ENCODE measurements around the gene APOA4.

The APOA4 gene

GRCh38 chr11:116823031-116823843 is at the start of gene APOA4:
TSS of gene APOA4 (minus strand) at chr11:116823304. CDS start at chr11:116823191, 113 bp downstream.
- no peak for DNase-seq

DNA sequence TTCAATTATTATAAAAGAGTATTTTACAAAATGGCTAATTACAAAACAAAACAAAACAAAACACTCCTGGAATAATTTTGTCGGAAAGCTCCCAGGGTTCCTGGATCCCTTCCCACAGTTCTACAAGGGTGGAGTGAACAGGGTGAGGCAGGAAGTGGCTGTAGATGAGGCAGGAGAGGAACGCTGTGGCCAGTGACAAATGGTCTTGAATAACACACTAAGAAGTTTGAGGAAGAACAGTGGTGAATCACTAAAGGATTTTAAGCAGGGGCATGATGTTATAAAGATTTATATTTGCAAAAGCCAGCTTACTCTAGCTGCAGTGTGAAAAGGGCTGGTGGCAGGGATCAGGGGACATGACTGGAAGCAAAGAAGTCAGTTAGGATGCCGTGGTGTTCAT is 48.1 kb upstream of the APOA4 start:
- no peak for DNase-seq

GRCh38 chr11:116870054-116870453 is 47.0 kb upstream of the APOA4 start:
- no peak for DNase-seq

DNA sequence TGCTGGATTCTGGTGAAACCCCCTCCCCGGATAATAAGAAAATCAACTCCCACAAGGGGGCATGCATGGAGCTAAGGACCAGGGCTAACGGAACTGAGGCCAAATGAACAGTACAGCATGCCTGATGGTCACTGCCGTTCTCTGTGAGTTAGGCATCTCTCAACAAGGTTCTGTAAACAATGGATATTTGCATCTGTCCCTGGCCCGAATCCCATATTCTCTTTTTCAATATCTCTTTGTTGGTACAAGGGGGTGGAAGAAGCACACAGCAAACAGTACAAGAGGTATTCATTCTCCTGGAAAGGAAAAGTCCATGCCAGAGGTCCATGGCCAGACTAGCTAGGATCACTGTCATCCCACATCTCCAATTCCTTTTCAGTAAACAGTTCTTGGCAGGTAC is 46.5 kb upstream of the APOA4 start:
- no peak for DNase-seq

DNA sequence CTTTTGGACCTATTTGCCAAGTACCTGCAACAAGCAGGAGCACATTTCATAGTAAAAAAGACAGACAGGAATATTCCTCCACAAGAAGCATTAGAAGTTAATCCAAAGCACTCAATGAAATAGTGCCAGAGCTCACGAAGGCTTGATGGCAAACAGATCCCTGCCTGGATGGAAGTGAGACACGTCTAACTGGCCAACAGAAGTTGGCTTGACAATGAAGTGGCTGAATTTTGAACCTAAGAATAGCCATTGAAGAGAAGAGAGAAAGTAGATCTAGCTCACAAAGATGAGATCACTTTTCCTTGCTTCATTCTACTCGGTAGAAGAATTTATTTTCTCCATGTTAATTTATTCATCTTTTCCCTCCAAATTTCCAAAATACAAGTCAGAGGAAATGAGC is 45.0 kb upstream of the APOA4 start:
- no peak for DNase-seq

DNA sequence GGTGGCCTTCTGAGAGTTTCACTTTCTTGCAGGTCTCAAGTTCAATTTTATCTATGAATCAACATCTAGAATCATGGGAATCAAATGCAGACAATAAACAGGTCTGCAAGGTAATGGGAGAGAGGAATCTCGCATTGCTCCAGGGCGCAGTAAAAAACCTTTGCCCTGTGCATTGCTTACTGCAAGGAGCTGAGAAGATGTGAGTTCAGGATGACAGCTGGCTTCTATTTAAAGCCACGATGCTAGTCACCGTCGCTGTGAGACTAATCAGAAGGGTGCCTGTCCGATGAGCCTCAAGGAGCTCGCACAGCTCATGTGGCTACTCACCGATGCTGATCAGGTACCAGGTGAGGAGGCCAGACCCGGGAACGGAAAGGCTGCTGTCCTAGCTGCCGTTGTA is 44.5 kb upstream of the APOA4 start:
- DNase-seq: no peak

DNA sequence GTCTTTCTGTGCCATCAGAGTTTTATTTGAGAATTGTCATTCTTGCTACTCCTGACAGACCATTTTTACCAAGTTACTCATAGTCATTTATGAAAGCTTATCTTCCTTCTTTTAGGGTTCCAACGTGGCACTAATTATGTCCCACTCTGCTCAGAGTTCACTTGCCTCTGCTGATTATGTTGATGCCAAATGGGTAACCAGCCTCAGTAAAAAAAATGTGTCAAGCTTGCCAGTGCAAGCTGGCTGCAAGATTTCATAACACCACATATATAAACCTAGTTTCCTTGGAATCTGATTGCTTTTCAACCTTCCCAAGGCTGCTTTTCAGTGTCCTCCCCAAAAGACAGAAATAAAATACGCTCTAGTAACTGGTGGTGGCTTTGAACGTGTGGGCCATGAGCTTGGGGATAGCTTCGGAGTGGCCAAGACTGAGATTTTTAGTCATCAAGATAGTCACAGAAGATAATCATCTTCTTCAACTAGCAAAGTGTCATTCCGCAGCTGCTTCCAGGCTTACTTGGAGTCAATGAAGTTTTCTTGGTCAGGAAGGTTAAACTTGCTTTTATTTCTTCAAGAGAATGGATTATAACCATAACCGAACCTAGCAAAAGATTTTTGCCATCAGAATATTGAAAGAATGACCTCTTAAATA is 43.8 kb upstream of the APOA4 start:
- no peak for DNase-seq

DNA sequence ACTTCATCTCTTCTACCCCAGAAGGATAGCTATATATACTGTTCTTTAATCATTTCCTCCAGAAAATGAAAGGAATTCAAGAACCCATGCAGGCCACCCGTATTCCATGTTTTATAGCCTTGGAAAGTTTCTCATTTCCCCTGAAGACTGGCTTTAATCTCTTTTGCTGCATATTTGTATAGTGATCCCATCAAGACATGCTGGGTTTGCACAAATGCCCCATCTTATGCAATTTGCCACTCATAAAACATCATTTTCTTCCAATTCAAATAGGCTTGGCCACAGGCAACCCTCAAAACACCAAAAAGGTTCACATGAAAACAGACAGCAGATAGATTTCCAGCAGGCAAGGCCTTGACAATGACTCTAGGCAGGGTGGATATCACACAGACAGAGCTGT is 42.6 kb upstream of the APOA4 start:
- no peak for DNase-seq

DNA sequence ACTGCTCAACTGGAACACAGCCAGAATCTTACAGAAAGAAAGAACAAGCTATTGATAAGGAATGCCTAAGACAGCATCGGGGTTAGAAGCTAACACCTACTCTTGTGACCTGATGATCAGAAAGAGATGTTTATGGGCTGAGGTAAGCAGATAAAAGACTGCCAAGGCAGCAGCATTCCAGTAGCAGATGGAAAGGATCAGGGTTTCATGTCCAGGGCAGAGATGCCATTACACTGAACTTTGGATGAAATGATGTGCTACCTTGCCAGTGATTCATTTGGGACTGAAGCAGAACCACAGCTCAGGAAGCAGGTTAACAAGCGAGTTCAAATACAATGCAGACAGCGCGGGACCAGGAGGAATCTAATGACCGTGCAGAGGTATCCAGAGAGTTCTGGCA is 41.4 kb upstream of the APOA4 start:
- DNase-seq: no peak

DNA sequence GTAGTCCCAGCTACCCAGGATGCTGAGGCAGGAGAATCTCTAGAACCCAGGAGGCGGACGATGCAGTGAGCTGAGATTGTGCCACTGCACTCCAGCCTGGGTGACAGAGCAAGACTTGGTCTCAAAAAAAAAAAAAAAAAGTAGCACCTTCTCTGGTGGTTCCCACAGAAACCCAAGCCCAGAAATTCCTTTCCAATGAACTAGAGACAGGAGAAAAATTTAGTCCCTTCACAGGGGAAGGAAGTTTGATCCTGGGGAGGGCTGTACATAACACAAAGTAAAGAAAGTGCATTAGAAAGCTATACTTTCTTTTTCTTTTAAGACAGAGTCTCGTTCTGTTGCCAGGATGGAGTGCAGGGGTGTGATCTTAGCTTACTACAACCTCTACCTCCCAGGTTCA is 39.8 kb upstream of the APOA4 start:
- DNase-seq: no peak

GRCh38 chr11:116862185-116862584 is 39.1 kb upstream of the APOA4 start:
- DNase-seq: no peak

DNA sequence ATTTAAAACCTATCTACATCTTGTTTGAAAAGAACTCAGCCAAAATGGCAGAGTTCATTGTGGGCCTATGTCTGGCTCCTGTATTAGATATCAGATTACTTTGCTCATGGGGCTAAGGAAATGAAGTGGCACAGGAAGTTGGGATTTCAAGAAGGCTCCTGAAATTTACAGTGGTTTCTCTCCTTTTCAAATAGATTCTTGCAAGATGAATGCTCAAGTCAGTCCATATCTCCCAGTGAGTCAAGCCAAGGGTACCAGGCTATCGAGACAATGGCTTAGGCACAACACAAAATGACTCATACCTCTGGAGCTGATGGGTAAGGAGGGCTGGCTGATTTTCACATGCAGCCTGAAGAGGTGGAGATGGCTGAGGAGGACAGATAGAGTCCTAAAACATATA is 38.4 kb upstream of the APOA4 start:
- DNase-seq: no peak

DNA sequence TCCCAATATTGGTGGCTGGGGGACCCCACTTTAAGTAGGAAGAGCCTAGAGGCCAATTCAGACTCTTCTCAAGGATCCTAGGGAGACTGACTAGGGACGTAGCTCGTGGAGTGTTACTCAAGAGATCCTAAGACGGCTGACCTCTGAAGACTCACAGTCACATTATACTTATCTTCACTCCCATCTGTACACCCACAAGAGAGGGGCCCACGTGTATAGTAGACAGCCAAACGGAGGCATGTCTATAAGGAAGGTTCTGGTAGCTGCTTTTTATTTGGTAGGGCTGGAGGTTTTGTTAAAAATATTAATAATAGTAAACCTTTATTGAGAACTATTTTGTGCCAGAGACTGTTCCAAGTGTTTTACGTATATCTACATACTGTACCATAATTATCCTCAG is 37.2 kb upstream of the APOA4 start:
- DNase-seq: no peak

GRCh38 chr11:116859175-116859574 is 36.1 kb upstream of the APOA4 start:
- DNase-seq: no peak

DNA sequence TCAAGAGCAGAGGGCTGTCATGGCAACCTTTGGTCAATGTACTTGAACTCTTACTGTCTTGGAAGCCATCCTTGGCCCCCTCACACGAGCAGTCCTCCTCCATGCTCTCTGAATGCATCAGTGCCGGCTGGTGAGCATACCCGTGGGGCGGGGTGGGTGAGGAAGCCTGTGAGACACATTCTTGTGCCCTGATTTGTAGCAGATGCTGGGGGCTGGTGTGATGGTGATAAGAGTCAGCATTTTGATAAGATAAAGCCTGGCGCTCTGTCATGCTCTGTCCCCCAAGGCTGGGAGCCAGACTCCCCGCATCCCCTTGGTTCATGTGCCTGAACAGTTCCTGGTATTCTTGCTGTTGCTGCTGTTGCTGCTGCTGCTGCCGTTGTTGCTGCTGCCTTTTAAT is 34.8 kb upstream of the APOA4 start:
- no peak for DNase-seq

DNA sequence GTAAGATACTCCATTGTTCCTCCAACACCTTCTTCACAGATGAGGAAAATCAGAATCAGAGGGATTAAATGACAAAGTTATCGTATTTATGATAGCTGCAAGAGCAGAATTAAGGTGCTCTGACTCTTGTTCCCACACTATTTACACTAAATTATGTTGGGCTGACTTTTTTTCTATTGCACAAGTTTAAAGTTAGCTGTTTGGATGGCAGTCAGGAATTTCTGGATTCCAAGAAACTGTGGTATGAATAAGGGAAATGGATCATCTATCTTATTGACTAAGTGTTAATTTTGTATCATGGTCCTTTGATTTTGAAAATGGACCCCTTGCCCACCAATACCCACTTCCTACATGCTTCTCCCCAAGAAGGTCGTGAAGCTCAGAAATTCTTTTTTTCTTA is 34.2 kb upstream of the APOA4 start:
- no peak for DNase-seq

GRCh38 chr11:116856423-116856822 is 33.3 kb upstream of the APOA4 start:
- no peak for DNase-seq

- DNase-seq: no peak
These were observed 32.3 kb upstream of the APOA4 start for GRCh38 chr11:116855413-116855812.

- DNase-seq: peak; percentile 67
These were observed 30.5 kb upstream of the APOA4 start for GRCh38 chr11:116853461-116854073.

- DNase-seq: no peak
These were observed 29.3 kb upstream of the APOA4 start for GRCh38 chr11:116852261-116853031.

- peak; percentile 67 for DNase-seq
These were observed 28.5 kb upstream of the APOA4 start for GRCh38 chr11:116851626-116852025.

- no peak for DNase-seq
These were observed 26.4 kb upstream of the APOA4 start for GRCh38 chr11:116849486-116849885.

GRCh38 chr11:116849060-116849459 is 26.0 kb upstream of the APOA4 start:
- no peak for DNase-seq
